Osteocyte (in vitro differentiated cells): ENCODE data around the gene SLC25A39. TPM values are rescaled to one million over a fixed set of nuclear protein-coding genes. Genes with fewer than 3 reads are reported as not detected.

Experiments used
- DNase-seq: peaks from one replicate; pipeline ENCODE4 v3.0.0; 2021; ENCODE audit warnings: mixed read lengths; ENCODE audit not compliant: unreplicated experiment; ENCODE audit errors: extremely low spot score
- H3K27ac Mint-ChIP-seq: one replicate; pipeline ENCODE4 v1.8.0; 2021; ENCODE audit warnings: mild to moderate bottlenecking, mixed read lengths; ENCODE audit not compliant: unreplicated experiment
- H3K27me3 Mint-ChIP-seq: one replicate; pipeline ENCODE4 v1.8.0; 2021; ENCODE audit warnings: mixed read lengths; ENCODE audit not compliant: unreplicated experiment
- H3K36me3 Mint-ChIP-seq: one replicate; pipeline ENCODE4 v1.8.0; 2021; ENCODE audit warnings: mixed read lengths; ENCODE audit not compliant: unreplicated experiment
- H3K4me1 Mint-ChIP-seq: one replicate; pipeline ENCODE4 v1.8.0; 2021; ENCODE audit warnings: mixed read lengths; ENCODE audit not compliant: unreplicated experiment
- H3K4me3 Mint-ChIP-seq: one replicate; pipeline ENCODE4 v1.8.0; 2021; ENCODE audit warnings: mild to moderate bottlenecking, moderate library complexity, mixed read lengths; ENCODE audit not compliant: unreplicated experiment
- H3K9me3 Mint-ChIP-seq: one replicate; pipeline ENCODE4 v1.8.0; 2021; ENCODE audit warnings: mixed read lengths; ENCODE audit not compliant: unreplicated experiment
- CTCF ChIP-seq: fragments of 200-600 bp; sonication (generic); IDR thresholded peaks from 2 replicates; pipeline ENCODE4 v1.5.0; 2021; ENCODE audit warnings: antibody characterized with exemption, mild to moderate bottlenecking, moderate library complexity
- total RNA-seq: library from RNA; stranded (reverse); gene quantifications from 2 replicates; pipeline ENCODE4 v1.2.1, GENCODE V29; 2021

The SLC25A39 gene
- total RNA-seq, 1 donor from 2014 or later: 122 TPM

DNA sequence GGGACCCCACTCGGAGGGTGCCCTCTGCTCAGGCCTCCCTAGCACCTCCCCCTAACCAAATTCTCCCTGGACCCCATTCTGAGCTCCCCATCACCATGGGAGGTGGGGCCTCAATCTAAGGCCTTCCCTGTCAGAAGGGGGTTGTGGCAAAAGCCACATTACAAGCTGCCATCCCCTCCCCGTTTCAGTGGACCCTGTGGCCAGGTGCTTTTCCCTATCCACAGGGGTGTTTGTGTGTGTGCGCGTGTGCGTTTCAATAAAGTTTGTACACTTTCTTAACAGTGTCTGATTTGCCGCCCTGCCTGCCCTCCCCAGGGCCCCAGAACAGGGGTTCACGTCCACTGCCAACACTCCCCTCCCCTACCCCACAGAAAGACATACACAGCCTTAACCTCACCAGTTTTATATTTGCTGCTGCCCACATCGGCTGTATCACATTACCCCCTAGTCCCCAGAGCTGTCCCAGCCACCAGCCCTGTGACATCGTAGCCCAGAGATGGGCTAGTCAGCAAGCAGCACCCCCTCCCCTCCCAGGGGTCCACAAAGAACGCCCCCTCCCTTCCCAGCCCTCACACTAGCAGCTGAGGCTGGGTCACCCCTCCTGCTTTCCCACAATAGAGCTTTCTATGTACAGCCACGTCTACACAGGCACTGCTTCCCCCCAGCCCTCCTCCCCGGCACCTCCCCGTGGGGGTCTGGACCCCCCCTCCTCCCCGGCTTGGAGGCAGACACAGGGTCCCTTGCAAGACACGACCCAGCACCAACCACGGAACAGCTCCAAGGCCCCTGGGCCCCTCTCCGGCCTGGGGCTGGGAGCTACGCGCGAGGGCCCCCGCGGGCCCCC lies 28.4 kb upstream of the SLC25A39 start:
- DNase-seq: no peak
- peaks cover 1% of the 10 kb centered on the region for H3K4me1 Mint-ChIP-seq
- H3K27me3 Mint-ChIP-seq: no peaks in the 10 kb centered on the region
- H3K27ac Mint-ChIP-seq: no peak overlapping the region
- H3K36me3 Mint-ChIP-seq: peaks cover 14% of the 10 kb centered on the region
- H3K9me3 Mint-ChIP-seq: no peaks in the 10 kb centered on the region
- no peak for TF ChIP-seq CTCF
- no peak overlapping the region for H3K4me3 Mint-ChIP-seq

- Mint-ChIP-seq H3K27ac (no peak overlapping the region), H3K27me3 (no peaks in the 10 kb centered on the region), H3K4me1 (peaks cover 5% of the 10 kb centered on the region), H3K36me3 (peaks cover 14% of the 10 kb centered on the region), H3K9me3 (no peaks in the 10 kb centered on the region), H3K4me3 (no peak overlapping the region)
- TF ChIP-seq CTCF: no peak
- DNase-seq: no peak
These were observed 27.6 kb upstream of the SLC25A39 start for GRCh38 chr17:44351961-44352827.

DNA sequence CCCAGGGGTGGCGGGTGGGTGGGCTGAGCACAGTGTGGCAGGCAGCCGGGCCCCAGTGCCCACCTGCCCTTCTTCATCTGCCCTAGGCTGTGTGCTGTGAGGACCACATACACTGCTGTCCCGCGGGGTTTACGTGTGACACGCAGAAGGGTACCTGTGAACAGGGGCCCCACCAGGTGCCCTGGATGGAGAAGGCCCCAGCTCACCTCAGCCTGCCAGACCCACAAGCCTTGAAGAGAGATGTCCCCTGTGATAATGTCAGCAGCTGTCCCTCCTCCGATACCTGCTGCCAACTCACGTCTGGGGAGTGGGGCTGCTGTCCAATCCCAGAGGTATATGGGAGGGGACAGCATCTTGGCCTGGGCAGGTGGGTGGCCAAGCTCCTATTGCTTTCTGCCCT lies 26.8 kb upstream of the SLC25A39 start:
- no peak for TF ChIP-seq CTCF
- Mint-ChIP-seq H3K9me3 (no peaks in the 10 kb centered on the region), H3K27me3 (no peaks in the 10 kb centered on the region), H3K4me1 (peaks cover 5% of the 10 kb centered on the region), H3K4me3 (no peak overlapping the region), H3K27ac (no peak overlapping the region), H3K36me3 (peaks cover 14% of the 10 kb centered on the region)
- DNase-seq: no peak

DNA sequence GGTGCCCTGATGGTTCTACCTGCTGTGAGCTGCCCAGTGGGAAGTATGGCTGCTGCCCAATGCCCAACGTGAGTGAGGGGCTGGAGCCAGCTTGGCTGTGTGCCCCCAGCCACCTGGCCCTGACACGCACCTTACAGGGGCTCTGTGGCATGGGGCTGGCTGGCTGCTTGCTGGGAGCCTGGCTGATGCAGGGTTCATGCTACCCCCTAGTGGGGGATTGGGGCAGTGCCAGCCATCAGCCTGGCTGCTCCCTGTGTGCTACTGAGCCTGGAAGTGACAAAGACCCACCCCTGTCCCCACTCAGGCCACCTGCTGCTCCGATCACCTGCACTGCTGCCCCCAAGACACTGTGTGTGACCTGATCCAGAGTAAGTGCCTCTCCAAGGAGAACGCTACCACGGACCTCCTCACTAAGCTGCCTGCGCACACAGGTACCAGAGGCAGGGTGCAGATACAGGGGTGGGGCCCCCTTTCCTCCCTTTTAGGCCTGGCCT lies 26.2 kb upstream of the SLC25A39 start:
- Mint-ChIP-seq H3K4me3 (no peak overlapping the region), H3K4me1 (peaks cover 10% of the 10 kb centered on the region), H3K27me3 (no peaks in the 10 kb centered on the region), H3K9me3 (no peaks in the 10 kb centered on the region), H3K36me3 (peaks cover 14% of the 10 kb centered on the region), H3K27ac (no peak overlapping the region)
- peak; percentile 91 for DNase-seq
- TF ChIP-seq CTCF: peak; percentile 77
